ACC112 (cell line): ENCODE data around the gene ZNF205.
"Not testable (repeated sequence)": the region's sequence is repeated elsewhere in the genome, so short reads cannot be mapped to it uniquely, and the experiment has no call there.

Experiments used
- H2AFZ ChIP-seq: fragments of 200-600 bp; sonication (generic); one replicate; pipeline ENCODE4 v1.6.0; 2017; ENCODE audit warnings: antibody characterized with exemption, low read length; ENCODE audit not compliant: unreplicated experiment
- H3K27ac ChIP-seq: fragments of 200-600 bp; sonication (generic); 2 replicates; pipeline ENCODE4 v1.5.1; 2014; ENCODE audit warnings: low read depth, mild to moderate bottlenecking, antibody characterized with exemption, low read length, moderate library complexity
- H3K27me3 ChIP-seq: fragments of 200-600 bp; sonication (generic); 2 replicates; pipeline ENCODE4 v1.6.1; 2014; ENCODE audit warnings: mild to moderate bottlenecking, antibody characterized with exemption, low read length, moderate library complexity, mixed read lengths; ENCODE audit not compliant: insufficient read depth
- H3K36me3 ChIP-seq: fragments of 200-600 bp; sonication (generic); 2 replicates; pipeline ENCODE4 v1.6.1; 2016; ENCODE audit warnings: mild to moderate bottlenecking, antibody characterized with exemption, low read length, moderate library complexity, mixed read lengths; ENCODE audit not compliant: insufficient read depth
- H3K4me1 ChIP-seq: fragments of 200-600 bp; sonication (generic); one replicate; pipeline ENCODE4 v1.6.1; 2016; ENCODE audit warnings: low read length, mixed read lengths; ENCODE audit not compliant: insufficient read depth, unreplicated experiment, control insufficient read depth
- H3K4me3 ChIP-seq: fragments of 200-600 bp; sonication (generic); 2 replicates; pipeline ENCODE4 v1.5.1; 2014; ENCODE audit warnings: mild to moderate bottlenecking, low read depth, low read length
- H3K79me2 ChIP-seq: fragments of 200-600 bp; sonication (generic); one replicate; pipeline ENCODE4 v1.6.0; 2016; ENCODE audit warnings: low read length; ENCODE audit not compliant: control insufficient read depth, unreplicated experiment, insufficient read depth

Gene ZNF205

DNA sequence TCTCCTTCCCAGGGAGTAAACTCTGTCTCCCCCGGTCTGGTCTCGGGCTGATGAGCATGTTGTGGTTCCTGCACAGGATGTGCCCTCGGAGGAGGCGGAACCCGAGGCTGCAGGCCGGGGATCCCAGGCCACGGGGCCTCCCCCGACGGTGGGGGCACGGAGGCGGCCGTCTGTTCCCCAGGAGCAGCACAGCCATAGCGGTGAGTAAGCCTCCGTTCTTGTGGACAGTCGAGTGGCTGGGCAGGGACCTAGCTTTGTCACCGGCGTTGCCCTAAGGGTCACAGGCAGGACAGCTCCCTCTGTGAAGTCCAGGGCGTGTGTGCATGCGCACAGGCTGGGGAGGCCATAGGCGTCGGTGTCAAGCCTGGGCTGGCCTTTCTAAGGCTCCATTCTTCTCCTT, 26.0 kb downstream of the ZNF205 start:
- Histone ChIP-seq H3K4me1 (peaks cover 4% of the 10 kb centered on the region), H3K27ac (no peak overlapping the region), H3K27me3 (no peaks in the 10 kb centered on the region), H3K36me3 (no peaks in the 10 kb centered on the region), H3K4me3 (no peak overlapping the region), H2AFZ (no peak overlapping the region), H3K79me2 (peaks cover 26% of the 10 kb centered on the region)

DNA sequence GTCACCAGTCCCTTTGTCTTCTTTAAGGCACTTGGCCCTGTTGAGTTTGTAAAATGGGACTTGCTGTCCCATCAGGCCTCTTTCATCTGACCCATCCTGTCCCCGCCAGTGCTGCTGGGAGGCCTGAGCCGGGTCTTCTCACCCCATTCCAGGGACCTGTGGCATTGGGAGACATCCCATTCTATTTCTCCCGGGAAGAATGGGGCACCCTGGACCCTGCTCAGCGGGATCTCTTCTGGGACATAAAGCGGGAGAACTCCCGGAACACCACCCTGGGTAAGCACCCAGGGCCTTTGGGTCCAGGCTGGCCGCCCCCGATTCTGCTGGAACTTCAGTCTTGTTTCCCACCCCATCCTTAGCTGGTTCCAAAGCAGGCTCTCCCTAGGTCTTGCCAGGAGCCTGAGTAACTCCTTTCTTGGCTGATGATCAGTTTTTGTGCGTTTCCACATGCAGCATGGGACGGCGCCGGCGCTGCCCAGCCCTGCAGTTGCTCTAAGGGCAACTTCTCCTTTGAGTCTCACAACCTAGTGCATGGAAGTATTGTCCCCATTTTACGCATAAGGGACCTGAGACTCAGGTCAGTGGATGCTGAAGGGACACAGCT, 26.5 kb downstream of the ZNF205 start:
- H3K27me3 ChIP-seq: no peaks in the 10 kb centered on the region
- H2AFZ ChIP-seq: no peak overlapping the region
- H3K4me3 ChIP-seq: no peak overlapping the region
- H3K79me2 ChIP-seq: peaks cover 22% of the 10 kb centered on the region
- H3K36me3 ChIP-seq: no peaks in the 10 kb centered on the region
- H3K4me1 ChIP-seq: peaks cover 4% of the 10 kb centered on the region
- H3K27ac ChIP-seq: no peak overlapping the region

DNA sequence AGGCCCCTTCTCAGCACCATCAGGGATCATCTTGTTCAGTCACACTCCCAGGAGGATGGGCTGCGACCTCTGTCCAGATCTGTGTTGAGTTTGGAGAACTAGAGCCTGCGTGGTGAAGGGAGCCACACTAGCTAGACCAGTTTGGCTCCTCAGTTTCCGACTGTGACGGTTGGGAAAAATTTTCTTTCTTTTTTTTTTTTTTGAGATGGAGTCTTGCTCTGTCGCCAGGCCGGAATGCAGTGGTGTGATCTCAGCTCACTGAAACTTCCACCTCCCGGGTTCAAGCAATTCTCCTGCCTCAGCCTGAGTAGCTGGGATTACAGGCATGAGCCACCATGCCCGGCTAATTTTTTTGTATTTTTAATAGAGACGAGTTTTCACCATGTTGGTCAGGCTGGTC, 27.2 kb downstream of the ZNF205 start:
- not testable (repeated sequence) for H3K27ac ChIP-seq, H3K27me3 ChIP-seq, H3K4me1 ChIP-seq, H2AFZ ChIP-seq, H3K4me3 ChIP-seq, H3K36me3 ChIP-seq
- peaks cover 16% of the 10 kb centered on the region for H3K79me2 ChIP-seq

DNA sequence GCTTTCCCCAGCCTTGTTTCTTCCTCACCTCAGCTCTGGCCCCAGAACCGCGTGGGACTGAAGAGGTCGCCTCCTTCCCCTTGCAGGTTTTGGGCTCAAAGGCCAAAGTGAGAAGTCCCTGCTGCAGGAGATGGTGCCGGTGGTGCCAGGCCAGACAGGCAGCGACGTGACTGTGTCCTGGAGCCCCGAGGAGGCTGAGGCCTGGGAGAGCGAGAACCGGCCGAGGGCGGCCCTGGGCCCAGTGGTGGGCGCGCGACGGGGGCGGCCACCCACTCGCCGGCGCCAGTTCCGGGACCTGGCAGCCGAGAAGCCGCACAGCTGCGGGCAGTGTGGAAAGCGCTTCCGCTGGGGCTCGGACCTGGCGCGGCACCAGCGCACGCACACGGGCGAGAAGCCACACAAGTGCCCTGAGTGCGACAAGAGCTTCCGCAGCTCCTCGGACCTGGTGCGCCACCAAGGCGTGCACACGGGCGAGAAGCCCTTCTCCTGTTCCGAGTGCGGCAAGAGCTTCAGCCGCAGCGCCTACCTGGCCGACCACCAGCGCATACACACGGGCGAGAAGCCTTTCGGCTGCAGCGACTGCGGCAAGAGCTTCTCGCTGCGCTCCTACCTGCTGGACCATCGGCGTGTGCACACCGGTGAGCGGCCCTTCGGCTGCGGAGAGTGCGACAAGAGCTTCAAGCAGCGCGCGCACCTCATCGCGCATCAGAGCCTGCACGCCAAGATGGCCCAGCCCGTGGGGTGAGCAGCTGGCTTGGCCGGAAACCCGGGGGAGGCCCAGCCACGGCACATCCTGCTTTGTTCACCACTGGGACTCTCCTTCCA, 28.4 kb downstream of the ZNF205 start:
- Histone ChIP-seq H3K4me3 (no peak overlapping the region), H3K27ac (no peak overlapping the region), H3K36me3 (no peaks in the 10 kb centered on the region), H3K4me1 (peaks cover 4% of the 10 kb centered on the region), H3K27me3 (no peaks in the 10 kb centered on the region), H2AFZ (no peak overlapping the region), H3K79me2 (peaks cover 9% of the 10 kb centered on the region)

DNA sequence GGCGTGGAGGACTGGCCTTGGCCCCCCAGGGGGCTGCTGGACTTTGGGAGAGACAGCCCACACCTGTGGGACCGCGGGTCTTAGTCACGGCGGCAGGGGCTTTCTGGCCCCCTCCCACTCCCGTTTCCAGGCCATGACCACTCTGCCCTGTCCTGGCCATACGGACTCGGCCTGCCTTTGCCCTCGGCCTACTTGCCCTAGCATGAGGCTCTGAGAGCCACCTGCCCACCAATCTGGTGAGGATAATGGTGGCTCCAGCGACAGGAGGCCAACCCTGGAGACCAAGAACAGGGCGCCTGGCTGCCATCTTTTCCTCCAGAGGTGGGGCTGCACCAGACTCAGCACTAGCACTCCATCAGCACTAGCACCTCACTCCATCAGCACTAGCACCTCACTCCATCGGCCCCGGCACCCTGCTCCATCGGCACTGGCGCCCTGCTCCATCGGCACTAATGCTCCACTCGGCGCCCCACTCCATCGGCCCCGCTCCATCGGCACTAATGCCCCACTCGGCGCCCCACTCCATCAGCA, 29.5 kb downstream of the ZNF205 start:
- H2AFZ ChIP-seq: no peak overlapping the region
- no peak overlapping the region for H3K4me3 ChIP-seq
- no peak overlapping the region for H3K27ac ChIP-seq
- no peaks in the 10 kb centered on the region for H3K27me3 ChIP-seq
- peaks cover 5% of the 10 kb centered on the region for H3K79me2 ChIP-seq
- H3K36me3 ChIP-seq: no peaks in the 10 kb centered on the region
- H3K4me1 ChIP-seq: no peaks in the 10 kb centered on the region

DNA sequence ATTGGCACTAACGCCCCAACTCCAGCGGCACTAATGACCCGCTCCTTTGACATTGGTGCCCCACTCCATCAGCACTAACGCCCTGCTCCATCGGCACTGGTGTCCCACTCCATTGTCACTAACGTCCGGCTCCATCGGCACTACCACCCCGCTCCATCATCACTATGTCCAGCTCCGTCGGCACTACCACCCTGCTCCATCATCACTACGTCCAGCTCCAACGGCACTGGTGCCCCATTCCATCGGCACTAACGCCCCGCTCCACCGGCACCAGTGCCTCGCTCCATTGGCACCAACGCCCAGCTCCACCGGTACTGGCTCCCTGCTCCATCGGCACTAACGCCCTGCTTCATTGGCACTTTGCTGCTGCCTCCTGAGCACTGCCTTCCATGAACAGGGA, 29.9 kb downstream of the ZNF205 start:
- H3K36me3 ChIP-seq: no peaks in the 10 kb centered on the region
- H3K4me3 ChIP-seq: no peak overlapping the region
- H3K27me3 ChIP-seq: no peaks in the 10 kb centered on the region
- no peak overlapping the region for H2AFZ ChIP-seq
- H3K27ac ChIP-seq: no peak overlapping the region
- no peaks in the 10 kb centered on the region for H3K4me1 ChIP-seq
- peaks cover 2% of the 10 kb centered on the region for H3K79me2 ChIP-seq

DNA sequence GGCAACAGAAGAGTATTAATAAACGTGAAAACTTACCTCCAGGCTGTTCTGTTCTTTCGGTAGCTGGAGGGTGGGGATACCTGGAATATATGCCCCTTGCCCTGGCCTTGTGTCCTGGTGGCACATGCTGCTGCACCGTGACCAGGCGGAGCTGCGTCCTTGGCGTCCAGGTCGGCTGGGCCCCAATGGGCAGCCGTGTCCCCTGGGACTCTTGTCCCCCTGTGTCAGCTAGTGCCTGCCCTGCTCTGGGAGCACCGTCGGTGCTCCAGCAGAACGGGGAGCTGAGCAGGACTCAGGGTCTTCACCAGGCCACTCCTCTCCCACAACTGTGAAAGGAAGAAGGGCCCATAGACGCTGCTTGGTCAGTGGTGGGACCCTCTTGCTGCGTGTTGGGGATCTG, 30.4 kb downstream of the ZNF205 start:
- Histone ChIP-seq H3K4me3 (no peak overlapping the region), H3K27ac (no peak overlapping the region), H3K79me2 (no peaks in the 10 kb centered on the region), H3K4me1 (no peaks in the 10 kb centered on the region), H2AFZ (no peak overlapping the region), H3K27me3 (no peaks in the 10 kb centered on the region), H3K36me3 (no peaks in the 10 kb centered on the region)

DNA sequence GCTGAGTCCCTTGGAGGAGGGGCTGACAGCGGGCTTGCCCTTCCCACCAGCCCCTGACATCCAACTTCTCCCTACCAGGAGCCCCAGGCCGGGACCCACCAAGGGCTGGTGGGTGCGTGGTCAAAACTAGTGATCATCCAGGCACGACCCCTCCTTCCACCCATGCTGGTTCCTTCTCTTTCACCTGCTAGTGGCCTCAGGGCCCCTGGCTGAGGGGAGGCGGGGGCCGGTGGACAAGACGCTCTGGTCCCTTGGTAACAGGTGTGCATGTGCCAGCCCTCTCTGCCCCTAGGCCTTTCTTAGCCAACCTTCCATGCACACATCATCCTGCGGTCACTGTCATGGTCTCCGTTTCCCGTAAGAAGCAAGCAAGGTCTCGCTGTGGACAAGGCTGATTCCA, 30.8 kb downstream of the ZNF205 start:
- no peaks in the 10 kb centered on the region for H3K36me3 ChIP-seq
- no peak overlapping the region for H3K27ac ChIP-seq
- H2AFZ ChIP-seq: no peak overlapping the region
- no peaks in the 10 kb centered on the region for H3K4me1 ChIP-seq
- no peaks in the 10 kb centered on the region for H3K27me3 ChIP-seq
- no peak overlapping the region for H3K4me3 ChIP-seq
- H3K79me2 ChIP-seq: no peaks in the 10 kb centered on the region

DNA sequence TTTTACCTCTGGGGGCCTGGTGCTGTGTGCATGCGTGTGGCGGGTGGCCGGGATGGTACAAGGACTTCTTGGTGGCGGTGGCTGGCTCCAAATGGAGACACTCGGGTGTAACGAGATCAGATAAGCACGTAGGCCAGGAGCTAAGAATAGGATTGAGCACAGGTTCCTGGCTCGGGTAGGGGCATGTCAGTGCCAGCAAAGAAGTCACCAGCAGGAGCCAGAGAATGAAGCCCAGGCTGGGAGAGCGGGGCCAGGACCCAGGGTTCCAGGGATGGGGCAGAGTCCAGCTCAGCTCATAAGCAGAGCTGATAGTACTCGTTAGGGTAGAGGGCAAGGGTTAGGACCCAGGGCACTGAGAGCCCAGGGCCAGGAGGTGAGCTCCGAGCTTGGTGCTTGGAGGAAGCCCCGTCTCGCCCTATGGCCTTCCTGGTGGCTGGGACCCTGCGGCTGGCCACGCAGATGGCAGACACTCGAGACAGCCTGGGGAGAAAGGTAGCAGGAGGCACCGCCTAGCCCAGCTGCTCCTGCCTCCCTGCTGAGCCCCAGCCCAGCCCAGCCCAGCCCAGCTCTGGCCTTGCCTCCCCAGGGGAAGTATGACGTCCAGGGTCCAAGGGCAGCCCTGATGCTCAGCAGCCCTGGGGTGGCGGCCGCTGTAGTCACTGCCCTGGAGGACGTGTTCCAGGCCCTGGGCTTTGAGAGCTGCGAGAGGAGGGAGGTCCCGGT, 31.4 kb downstream of the ZNF205 start:
- Histone ChIP-seq H3K4me1 (no peaks in the 10 kb centered on the region), H3K27me3 (no peaks in the 10 kb centered on the region), H3K4me3 (no peak overlapping the region), H3K27ac (no peak overlapping the region), H2AFZ (no peak overlapping the region), H3K79me2 (no peaks in the 10 kb centered on the region), H3K36me3 (no peaks in the 10 kb centered on the region)

DNA sequence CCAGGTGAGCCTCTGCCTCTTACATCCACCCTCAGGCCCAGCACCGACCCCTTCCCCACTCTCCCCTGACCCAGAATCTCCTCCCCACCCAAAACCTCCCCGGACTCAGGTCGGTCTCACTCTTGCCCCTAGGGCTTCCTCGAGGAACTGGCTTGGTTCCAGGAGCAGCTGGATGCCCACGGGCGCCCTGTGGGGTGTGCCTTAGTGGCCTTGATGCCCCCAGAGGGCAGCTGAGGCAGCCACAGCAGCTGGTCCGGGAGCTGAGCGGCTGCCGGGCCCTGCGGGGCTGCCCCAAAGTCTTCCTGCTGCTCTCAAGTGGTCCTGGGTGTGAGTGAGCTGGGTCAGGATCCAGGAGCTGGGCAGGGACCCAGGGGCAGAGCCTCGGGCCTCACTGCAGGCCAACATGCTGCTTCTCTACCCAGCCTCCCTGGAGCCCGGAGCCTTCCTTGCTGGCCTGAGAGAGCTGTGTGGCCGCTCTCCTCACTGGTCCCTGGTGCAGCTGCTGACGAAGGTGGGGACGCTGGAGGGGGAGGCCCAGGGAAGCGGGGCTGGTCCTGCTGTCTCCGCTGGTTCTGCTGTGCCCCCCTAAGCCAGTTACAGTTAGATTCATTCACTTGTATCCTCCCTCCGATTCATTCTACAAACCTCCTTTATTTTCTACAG, 32.1 kb downstream of the ZNF205 start:
- Histone ChIP-seq H2AFZ (no peak overlapping the region), H3K79me2 (no peaks in the 10 kb centered on the region), H3K36me3 (no peaks in the 10 kb centered on the region), H3K4me3 (no peak overlapping the region), H3K27me3 (no peaks in the 10 kb centered on the region), H3K27ac (no peak overlapping the region), H3K4me1 (peaks cover 3% of the 10 kb centered on the region)
